ENCODE measurements around the gene CDH6.

CDH6 gene

GRCh38 chr5:31255041-31255440, 61.6 kb downstream of the CDH6 start:
- DNase-seq = no peak

GRCh38 chr5:31268256-31268655, 74.8 kb downstream of the CDH6 start:
- no peak for DNase-seq

- no peak for DNase-seq
Observed at GRCh38 chr5:31268686-31269085, 75.2 kb downstream of the CDH6 start.

- DNase-seq = no peak
Observed at GRCh38 chr5:31269259-31269658, 75.8 kb downstream of the CDH6 start.

- no peak for DNase-seq
Observed at GRCh38 chr5:31270396-31270795, 76.9 kb downstream of the CDH6 start.

GRCh38 chr5:31271567-31271966, 78.1 kb downstream of the CDH6 start:
- DNase-seq = no peak

- DNase-seq = no peak
Observed at GRCh38 chr5:31273161-31273560, 79.7 kb downstream of the CDH6 start.

GRCh38 chr5:31273631-31274378, 80.3 kb downstream of the CDH6 start:
- DNase-seq = no peak

- no peak for DNase-seq
Observed at GRCh38 chr5:31280210-31280609, 86.7 kb downstream of the CDH6 start.

- DNase-seq = no peak
Observed at GRCh38 chr5:31283326-31283725, 89.8 kb downstream of the CDH6 start.

GRCh38 chr5:31285025-31285424, 91.5 kb downstream of the CDH6 start:
- no peak for DNase-seq

GRCh38 chr5:31287985-31288384, 94.5 kb downstream of the CDH6 start:
- no peak for DNase-seq

GRCh38 chr5:31289429-31289828, 95.9 kb downstream of the CDH6 start:
- no peak for DNase-seq

- peak; percentile 10 for DNase-seq
Observed at GRCh38 chr5:31291323-31291854, 97.9 kb downstream of the CDH6 start.

- DNase-seq = no peak
Observed at GRCh38 chr5:31300501-31300900, 107.0 kb downstream of the CDH6 start.

GRCh38 chr5:31301833-31302232, 108.3 kb downstream of the CDH6 start:
- no peak for DNase-seq

GRCh38 chr5:31303688-31304087, 110.2 kb downstream of the CDH6 start:
- no peak for DNase-seq

- no peak for DNase-seq
Observed at GRCh38 chr5:31317665-31318064, 124.2 kb downstream of the CDH6 start.

GRCh38 chr5:31319335-31319734, 125.8 kb downstream of the CDH6 start:
- DNase-seq = no peak

- DNase-seq = no peak
Observed at GRCh38 chr5:31322946-31323345, 129.5 kb downstream of the CDH6 start.

- DNase-seq = no peak
Observed at GRCh38 chr5:31324842-31325241, 131.4 kb downstream of the CDH6 start.

GRCh38 chr5:31328040-31328733, 134.7 kb downstream of the CDH6 start:
- no peak for DNase-seq

- DNase-seq = no peak
Observed at GRCh38 chr5:31329715-31330114, 136.2 kb downstream of the CDH6 start.

- no peak for DNase-seq
Observed at GRCh38 chr5:31332160-31332559, 138.7 kb downstream of the CDH6 start.

All from NCI-H1105 treated with DMSO at 0.1 percent for 48 hours (cell line).